K562 (cell line): ENCODE measurements around the gene PRSS8.

Experiments
- CAMTA2 ChIP-seq: fragments of 250-450 bp; sonication (Bioruptor Pico); conservative IDR thresholded peaks from 2 replicates; pipeline ENCODE4 v1.5.1; 2022
- GATAD2B ChIP-seq: fragments of 450-650 bp; IDR thresholded peaks from 2 replicates; pipeline ENCODE4 v1.6.1; 2017; ENCODE audit warnings: mild to moderate bottlenecking, borderline replicate concordance
- MAFF ChIP-seq: IDR thresholded peaks from 2 replicates; pipeline ENCODE4 v1.6.1; 2012; ENCODE audit warnings: low read length, improper control_type of control experiment
- PREB ChIP-seq: sonication (generic); formaldehyde crosslinking; IDR thresholded peaks from 2 replicates; pipeline ENCODE4 v1.8.1; 2023; ENCODE audit warnings: mild to moderate bottlenecking, missing genetic modification reagents
- ZNF695 ChIP-seq: fragments of 450-650 bp; formaldehyde crosslinking; IDR thresholded peaks from 2 replicates; pipeline ENCODE4 v1.4.0; 2020; ENCODE audit warnings: mild to moderate bottlenecking, moderate library complexity

GRCh38 chr16:31083556-31083955, 52.0 kb downstream of the PRSS8 start:
- no peak for TF ChIP-seq ZNF695
- no peak for TF ChIP-seq PREB (CRISPR knock-in tag)
- TF ChIP-seq MAFF = no peak
- no peak for TF ChIP-seq GATAD2B
- no peak for TF ChIP-seq CAMTA2 (CRISPR knock-in tag)
